Mammary epithelial cell (primary cell): ENCODE data around the gene HDGF.

Experiments used
- EZH2 ChIP-seq: IDR thresholded peaks from 2 replicates; pipeline ENCODE4 v1.6.1; 2012; ENCODE audit warnings: low read length, inconsistent platforms, borderline replicate concordance
- TF ChIP-seq, protein P1 (sequence below), 2 donors: IDR thresholded peaks in 1 of 2; conservative IDR thresholded peaks in 1 of 2; 2 replicates each; pipeline ENCODE4 v1.5.1; 2011 to 2012; ENCODE audit warnings: inconsistent platforms in 2 of 2, low read length in 2 of 2, mild to moderate bottlenecking in 2 of 2, control low read depth in 1 of 2, low read depth in 1 of 2; ENCODE audit not compliant: insufficient read depth in 1 of 2; ENCODE audit errors: extremely low read depth in 1 of 2

DNA sequence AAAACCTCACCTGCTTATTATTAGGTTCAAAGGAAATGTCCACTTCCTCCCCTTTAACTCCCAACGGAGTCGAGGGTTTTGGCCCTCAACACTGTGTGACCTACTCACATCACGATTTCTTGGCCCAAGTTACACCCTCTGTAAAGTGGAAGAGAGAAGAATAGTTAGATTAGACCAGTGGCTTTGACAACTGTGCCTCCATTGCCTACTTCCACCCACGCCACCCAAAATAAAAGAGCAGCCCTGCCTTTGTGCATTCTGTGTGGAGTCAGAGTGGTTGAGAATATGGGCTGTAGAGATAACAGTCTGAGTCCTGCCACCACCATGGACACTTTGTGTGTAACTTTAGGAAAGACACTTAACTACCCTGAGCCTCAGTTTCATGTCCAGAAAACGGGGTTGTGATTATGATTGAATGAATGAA is 4.1 kb upstream of the HDGF start:
- TF ChIP-seq, protein P1, sequence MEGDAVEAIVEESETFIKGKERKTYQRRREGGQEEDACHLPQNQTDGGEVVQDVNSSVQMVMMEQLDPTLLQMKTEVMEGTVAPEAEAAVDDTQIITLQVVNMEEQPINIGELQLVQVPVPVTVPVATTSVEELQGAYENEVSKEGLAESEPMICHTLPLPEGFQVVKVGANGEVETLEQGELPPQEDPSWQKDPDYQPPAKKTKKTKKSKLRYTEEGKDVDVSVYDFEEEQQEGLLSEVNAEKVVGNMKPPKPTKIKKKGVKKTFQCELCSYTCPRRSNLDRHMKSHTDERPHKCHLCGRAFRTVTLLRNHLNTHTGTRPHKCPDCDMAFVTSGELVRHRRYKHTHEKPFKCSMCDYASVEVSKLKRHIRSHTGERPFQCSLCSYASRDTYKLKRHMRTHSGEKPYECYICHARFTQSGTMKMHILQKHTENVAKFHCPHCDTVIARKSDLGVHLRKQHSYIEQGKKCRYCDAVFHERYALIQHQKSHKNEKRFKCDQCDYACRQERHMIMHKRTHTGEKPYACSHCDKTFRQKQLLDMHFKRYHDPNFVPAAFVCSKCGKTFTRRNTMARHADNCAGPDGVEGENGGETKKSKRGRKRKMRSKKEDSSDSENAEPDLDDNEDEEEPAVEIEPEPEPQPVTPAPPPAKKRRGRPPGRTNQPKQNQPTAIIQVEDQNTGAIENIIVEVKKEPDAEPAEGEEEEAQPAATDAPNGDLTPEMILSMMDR (conservative IDR thresholded peaks at IDR 0.05 in 1 of 2, IDR thresholded peaks at IDR 0.05 in 1 of 2; ENCODE audit: extremely low read depth in 1 of 2, insufficient read depth in 1 of 2, low read depth in 1 of 2, low read length in 2 of 2) = no peak
- no peak for TF ChIP-seq EZH2
